Measurements from ENCODE around the gene DGKE.

Gene DGKE

DNA sequence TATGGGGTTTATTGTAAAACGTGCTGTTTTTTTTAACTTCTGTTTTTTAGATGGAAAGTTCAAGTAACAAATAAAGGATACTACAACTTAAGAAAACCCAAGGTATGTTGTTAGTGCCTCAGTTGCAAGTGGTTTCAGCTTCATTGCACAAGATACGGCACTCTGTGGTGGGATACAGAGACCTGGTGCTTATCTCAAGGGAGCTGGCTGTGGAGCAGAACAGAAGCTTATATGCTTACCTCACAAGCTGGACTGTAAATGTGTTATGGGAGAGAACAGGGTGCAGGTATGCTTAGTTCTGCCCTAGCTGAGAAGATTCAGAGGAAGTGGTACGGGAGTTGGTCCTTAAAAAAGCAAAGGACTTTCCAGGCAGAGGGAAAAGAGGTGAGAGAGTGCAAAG is 15.2 kb downstream of the DGKE start:
- DNase-seq (ENCODE audit: low read depth), result no peak

DNA sequence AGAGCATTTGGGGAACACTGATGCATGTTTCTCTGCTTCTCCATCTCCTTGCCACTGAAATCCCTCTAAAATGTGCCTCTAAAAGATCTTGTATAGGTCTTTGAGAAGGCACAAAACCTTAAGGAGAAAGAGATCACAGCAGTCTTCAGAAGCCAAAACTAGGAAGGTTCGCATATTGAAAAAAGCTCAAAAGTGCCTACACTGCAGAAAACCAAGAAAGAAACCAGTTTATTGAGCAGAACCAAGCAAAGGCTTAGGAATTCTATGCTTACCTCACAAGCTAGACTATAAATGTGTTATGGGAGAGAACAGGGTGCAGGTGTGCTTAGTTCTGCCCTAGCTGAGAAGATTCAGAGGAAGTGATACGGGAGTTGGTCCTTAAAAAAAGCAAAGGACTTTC is 16.6 kb downstream of the DGKE start:
- DNase-seq (ENCODE audit: low read depth), result no peak

DNA sequence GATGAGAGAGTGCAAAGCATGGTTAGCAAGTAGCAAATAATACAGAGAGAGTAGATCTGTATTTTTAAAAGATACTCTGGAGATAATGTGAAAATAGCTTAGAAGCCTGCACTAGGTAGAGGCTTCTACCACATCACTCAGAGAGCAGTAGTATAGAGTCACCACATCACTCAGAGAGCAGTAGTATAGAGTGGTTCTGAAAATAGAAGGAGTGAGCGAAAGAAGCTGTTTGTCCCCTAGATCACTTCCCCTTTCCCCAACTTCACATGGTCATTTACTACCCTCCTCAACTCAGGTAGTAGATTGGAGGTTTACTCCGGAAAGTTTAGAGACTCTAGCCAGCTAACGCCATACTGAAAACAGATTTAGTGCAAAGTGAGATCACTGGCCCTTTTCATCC is 17.1 kb downstream of the DGKE start:
- no peak for DNase-seq (ENCODE audit: low read depth)

DNA sequence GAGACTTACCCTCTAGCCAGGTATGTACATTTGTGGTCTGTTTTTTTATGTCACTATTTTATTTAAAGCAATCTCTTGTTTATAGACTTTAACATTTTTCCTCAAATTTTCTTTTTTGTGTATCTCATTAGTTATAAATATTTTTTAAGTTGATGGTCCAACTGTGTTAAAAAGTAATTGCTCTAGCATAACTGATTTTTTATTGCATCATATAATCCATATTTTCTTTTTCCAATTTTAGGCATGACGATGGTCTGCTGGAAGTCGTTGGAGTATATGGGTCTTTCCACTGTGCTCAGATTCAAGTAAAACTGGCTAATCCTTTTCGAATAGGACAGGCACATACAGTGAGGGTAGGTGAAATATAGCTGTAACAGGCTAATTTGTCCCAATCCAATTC is 27.9 kb downstream of the DGKE start:
- no peak for DNase-seq (ENCODE audit: low read depth)

DNA sequence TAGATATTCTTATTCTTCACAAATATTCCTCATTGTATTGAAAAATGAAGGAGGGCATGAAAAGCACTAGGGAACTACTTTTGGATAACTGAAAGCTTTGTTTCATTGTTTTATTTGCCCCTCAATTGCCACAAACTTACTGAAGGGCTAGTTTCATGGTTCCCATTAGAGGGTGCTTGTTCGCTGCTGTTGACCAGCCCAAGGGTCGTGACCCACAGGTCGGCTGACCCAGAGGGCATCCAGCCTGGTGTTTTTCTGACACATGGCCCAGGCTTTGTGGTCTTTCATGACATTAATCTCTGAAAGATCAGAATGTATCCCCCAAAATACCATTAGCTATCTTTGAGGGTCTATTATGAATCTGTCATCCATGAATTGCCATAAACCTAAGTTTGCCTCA is 30.0 kb downstream of the DGKE start:
- DNase-seq (ENCODE audit: low read depth), result no peak

DNA sequence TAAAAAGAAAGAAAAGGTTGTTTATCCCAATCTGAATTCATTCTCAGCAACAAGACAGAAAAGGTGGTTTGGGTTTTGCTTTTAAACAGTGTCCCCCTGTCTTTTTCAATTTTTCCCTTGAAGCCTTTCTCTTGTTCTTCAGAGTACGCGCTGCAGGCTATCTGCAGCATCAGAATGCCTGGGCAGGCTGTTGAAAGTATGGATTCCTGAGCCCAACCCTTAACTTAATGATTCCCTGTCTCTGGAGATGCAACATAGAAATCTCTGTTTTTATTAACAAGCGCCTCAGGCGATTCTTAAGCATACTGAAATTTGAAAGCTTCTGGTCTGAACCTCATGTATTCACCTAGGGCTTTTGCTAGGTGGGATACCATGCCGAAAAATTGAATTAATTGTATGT is 32.1 kb downstream of the DGKE start:
- no peak for DNase-seq (ENCODE audit: low read depth)

DNA sequence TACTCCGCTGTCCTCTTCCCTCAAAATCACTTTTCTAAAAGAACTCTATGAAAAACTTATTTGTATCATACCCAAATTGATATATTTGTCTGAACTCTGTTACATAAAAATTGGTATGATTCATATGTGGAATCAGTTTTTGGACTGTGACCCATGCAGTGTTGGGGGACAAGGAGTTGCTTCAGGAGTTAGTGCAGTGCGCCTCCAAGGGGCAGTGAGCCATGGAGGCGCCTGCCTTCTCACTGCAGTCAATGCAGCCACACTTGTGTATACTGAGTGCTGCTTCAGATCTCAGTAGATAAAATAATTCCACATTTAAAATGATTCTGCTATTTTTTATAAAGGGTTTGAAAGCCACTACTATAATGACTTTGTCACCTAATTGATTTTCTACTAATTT is 32.5 kb downstream of the DGKE start:
- DNase-seq (ENCODE audit: low read depth), result no peak

DNA sequence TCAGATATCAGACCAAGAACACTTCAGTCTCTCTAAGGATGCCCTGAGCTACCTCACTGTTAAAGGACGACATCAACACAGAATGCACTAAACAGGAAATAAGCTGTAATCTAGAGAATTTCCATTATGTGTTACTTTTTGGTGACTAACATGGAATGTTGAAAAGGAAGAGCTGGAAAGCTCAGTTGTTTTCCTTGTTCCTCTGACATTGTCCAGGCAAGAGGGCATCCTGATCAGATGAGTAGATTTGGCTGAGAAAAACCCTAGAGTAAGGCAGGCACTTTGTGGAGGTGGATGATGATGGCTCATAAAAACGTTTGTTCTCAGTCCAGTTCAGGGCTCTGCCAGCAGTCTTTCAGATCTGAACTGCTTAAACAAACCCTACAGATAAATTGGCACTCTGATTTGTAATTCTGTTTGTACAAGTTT is 34.0 kb downstream of the DGKE start:
- no peak for DNase-seq (ENCODE audit: low read depth)

DNA sequence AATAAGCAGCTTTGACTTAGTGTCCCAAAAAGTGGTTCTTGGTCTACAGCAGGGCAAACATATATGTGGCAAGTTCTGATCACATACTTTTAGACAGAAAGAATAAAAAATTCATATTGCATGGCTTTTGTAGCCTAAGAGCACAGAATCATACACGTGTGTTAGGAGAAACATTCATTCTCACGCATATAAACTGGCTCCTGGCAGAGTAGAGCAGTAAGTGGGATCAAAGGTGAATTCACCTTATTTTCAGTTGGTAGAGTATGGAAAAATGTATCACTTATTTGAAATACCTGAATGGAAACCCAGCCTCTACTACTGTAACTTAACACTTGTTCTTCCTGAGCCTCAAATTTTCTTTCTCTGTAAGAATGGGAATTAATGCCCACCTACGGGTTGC is 34.8 kb downstream of the DGKE start:
- no peak for DNase-seq (ENCODE audit: low read depth)

DNA sequence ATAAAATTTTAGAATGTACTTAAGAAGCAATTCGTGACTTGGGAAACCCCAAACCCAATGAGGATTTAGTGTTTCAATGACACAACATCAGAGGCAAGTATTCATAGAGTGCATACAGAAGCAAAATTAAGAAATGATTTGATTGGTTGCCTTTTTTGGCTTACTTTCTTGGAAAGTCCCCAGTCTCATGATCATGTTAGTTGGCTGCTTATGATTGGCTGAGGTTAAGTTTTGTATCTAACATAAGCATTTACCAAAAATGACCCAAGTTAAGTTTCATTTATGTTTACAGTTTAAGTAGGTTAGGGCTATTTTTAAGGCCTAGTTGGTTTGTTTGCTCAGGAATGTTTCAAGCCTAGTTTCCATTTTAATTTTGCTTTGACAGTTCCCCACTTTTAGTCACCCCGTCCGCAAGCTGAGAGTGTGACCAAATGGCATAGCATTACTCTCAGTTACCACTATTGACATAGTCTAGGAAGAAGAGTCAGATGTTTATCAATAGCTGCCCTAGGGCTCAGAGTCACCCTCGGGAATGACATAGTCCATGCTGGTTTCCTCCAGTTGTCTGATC is 36.2 kb downstream of the DGKE start:
- DNase-seq (ENCODE audit: low read depth), result no peak

DNA sequence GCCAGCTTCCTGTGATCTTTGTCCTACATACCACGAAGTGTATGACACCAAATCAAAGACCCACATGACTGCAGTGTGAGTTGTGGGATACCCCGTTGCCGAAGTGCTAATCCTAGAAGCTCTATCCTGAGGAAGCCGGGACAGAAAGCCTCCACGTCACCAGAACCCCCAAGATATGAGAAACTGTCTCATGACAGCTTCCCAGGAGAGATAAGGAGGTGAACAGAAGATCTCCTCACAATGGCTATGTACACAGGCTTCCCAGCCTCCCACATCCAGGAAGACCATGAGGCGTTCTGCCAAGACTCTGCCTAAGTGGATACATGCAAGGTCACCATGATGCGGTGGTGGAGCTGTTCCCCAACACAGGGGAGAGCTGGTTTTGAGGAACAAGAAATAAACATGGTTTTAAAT is 42.8 kb downstream of the DGKE start:
- no peak for DNase-seq (ENCODE audit: low read depth)

DNA sequence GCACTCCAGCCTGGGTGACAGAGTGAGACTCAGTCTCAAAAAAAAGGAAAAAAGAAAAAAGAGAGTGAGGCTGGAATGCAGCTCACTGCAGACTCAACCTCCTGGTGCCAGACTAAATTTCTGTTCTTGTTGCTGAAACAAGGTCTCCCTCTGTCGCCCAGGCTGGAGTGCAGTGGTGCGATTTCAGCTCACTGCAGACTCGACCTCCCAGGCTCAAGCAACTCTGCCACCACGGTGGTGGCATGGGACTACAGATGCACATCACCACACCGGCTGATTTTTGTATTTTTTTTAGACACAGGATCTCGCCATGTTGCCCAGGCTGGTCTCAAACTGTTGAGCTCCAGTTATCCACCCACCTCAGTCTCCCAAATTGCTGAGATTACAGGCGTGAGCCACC is 45.3 kb downstream of the DGKE start:
- DNase-seq (ENCODE audit: low read depth), result no peak

DNA sequence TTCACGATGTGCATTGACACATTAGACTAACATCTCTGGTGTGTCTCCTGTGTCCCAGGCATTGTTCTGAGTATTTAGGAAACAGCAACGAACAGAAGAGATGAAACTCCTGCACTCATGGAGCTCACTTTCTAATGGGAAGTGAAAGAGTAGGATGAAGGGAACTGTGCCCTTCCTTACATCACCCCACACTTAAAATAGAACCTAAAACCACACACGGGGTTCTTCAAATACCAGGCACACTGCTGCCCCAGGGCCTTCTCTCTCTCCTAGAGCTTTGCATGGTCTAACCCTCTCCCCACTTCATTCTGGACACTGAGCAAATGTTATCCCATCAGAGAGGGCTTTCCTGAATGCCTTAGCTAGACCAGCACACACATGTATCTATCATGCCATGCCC is 46.2 kb downstream of the DGKE start:
- no peak for DNase-seq (ENCODE audit: low read depth)

DNA sequence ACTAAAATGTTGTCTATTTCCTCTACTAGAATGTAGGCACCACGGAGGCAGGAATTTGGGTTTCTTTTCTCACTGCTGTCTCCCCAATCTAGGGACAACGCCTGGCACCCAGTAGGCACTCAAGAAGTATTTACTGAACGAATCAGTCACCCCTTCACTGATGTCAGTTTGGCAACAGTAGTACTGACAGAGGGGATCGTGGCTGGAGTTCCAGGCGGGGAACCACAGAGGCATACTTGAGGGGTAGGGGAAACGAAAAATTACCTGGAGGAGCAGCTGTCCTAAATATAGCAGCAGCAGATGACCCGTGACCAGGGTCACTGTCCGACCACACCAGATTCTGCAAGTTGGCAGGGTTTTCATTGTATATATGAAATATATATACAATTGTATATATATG is 46.6 kb downstream of the DGKE start:
- no peak for DNase-seq (ENCODE audit: low read depth)

DNA sequence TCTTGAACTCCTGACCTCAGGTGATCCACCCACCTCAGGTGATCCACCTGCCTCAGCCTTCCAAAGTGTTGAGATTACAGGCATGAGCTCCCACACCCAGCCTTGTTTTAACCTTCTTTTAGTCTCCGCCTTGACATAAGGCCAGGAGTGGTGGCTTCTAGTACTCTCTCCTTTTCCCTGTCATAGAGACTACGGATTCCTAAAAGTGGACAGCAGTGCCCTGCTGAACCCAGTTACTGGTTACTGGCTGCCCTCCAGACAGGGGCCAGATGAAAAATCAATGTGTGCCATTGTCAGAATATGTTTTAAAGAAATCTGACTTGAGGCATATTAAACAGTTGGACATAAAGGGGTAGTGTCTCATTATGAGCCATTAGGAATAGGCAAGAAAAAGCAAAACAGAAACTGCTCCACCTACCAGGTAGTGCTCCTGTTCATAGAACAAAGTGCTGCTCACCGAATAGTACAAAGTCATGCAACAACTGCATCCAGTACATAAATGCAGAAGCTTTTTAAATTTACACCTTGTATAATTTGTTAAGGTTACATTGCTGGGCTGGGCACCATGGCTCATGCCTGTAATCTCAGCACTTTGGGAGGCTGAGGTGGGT is 47.8 kb downstream of the DGKE start:
- DNase-seq (ENCODE audit: low read depth), result no peak

DNA sequence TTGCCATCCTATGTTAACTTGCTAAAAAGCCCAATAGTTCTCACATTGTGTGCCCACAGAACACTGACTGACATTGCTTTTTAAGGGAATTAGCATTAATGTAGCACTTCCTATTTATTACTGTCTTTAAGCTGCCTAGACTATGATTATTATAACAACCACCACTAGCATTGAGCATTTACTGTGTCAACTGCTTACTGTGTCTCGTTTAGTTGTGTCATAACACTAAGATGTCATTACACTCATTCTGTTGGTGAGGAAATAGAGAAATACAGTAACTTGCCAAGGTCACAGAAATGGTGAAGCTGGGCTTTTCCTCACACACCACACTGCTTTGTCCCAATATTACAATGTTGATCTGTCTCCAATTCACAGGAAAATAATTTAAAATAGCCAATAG is 49.7 kb downstream of the DGKE start:
- DNase-seq (ENCODE audit: low read depth), result no peak

DNA sequence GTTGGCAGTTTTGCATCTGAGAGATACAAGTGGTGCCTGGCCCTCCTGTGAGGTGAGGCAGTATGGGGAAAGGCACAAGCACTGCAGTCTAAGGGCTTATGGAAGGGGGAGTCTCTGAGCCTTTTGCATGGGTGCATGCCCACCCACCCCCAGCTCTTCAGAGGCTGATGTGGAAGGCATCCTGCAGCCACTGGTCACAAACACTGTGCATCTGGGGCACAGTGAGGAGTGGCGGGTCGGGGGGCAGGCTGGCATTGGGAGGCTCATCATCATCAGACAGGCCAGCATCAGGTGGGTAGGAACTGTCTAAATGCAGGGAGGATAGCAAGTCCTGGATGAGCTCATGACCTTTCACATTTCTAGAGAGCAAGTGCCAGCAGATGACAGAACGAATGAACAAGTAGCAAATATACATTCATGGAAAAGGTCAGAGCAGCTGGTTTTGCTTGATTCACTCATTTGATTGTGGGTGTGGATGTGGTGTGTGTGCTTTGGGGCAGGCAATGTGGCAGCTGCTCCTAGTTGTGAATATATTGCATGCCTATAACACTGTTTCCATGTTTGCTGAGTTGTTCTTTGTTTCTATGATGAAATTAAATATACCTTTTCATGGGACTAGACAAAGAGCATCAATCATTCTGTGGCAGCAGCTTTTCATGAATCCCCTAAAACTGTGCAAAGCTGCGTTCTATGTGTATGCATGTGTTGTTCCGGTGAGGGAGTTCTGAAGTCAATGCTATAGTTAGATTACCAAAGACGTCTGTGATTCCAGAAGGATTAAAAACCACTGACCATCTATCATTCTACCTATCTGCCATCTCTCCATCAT is 50.7 kb downstream of the DGKE start:
- no peak for DNase-seq (ENCODE audit: low read depth)

DNA sequence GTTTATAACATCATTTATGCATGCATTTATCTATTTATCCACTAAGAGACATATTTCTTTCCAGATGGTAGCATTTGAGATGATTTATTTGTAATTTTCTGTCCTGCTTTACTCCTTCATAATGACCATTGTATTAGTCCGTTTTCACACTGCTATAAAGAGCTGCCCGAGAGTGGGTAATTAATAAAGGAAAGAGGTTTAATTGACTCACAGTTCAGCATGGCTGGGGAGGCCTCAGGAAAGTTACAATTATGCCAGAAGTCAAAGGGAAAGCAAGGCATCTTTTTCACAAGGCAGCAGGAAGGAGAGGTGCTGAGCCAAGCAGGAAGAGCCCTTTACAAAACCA is 51.3 kb downstream of the DGKE start:
- DNase-seq (ENCODE audit: low read depth), result no peak

DNA sequence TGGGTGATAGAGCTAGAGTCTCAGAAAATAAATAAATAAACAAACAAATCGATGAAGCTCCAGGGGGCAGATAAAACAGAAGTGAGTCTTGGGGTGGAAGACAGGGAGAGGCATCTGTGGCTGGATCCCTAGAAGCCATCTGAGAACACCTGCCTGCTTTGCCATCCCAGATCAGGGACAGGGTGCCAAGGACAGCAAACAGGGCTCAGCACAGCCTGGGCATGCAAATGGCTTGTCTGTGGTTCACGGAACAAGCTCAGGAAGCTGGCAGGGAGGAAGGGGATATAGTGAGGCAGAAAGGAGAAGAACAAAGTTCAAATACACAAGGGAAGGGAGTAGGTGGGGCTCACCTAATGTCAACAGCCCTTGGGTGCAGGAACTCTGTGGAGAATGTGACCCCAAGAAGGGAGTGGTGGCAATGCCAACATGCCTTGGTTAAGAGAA is 52.4 kb downstream of the DGKE start:
- no peak for DNase-seq (ENCODE audit: low read depth)

DNA sequence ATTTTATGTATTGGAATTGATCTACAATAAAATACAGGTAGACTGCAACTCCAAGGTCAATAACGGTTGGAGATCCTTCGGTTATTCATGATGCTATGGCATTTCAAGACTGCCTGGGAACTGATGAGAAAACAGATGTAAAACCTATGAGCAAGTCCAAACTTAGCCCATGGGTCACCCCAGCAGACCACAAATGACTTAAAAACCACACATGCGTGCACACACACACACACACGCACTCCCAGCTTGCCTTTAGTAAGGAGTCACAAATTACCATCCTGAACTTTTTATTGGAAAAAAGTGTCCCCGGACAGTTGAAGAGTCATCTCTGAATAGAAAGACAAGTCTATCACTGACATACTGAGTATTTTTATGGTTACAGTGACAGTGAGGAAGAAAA is 53.2 kb downstream of the DGKE start:
- no peak for DNase-seq (ENCODE audit: low read depth)

DNA sequence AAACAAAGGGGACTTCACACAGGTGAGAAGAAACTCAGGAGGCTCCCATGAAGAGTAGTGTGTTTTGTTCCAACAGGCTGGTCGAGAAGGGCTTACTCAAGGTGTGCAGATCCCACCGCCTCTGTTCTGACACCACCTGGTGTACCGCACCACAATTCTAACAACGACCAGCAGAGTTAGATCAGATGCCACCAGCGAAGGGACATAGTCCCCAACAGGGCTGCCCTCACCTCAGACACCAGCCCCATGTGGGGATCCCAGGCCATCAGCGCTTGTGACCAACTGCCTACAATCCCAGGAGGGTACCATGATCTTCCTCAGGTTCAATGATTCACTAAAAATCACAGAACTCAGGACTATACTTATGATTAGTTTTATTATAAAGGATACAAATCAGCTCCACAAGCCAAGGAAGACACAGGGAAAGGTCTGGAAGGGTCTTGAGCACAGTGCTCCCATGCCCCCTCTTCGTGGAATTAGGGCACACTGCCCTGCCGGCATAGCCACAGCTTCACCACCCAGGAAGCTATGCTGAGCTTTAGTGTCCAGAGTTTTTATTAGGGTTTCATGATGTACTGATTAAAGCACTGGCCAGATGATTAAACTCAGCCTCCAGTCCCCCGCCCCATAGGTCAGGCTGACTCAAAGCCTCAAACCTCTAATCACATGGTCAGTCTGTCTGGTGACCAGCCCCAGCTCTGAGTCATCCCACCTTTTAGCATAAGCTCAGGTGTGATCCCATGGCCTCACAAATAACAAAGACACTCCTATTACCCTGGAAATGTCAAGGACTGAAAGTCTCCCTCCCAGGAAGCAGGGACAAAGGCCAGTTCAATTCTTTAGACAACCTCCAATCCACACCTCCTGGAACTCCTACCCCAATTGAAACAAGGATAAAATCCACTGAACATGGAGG is 53.9 kb downstream of the DGKE start:
- no peak for DNase-seq (ENCODE audit: low read depth)

DNA sequence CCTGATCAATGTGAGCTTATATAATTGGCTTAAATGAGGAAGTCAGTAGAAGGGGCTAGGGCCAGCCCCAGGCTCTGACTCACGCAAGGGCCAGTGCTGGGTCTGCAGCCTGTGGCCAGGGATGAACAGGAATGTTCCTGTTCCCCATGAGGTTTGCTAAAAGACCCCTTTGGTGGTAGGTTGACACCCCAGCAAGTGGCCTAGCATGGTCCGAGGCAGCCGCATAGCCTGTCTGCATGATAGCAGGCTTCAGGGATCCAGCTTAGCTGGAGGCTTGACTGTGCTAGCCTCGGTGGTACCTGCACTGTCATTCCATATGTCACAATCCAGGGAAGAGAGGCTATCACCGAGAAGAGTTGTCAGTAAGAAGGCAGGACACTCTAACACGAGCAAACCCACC is 56.4 kb downstream of the DGKE start:
- no peak for DNase-seq (ENCODE audit: low read depth)

Measured in fibroblast of gingiva (primary cell).